Activated T-cell treated with anti-CD3 and anti-CD28 coated beads for 1 hour (primary cell): ENCODE measurements around the gene KLF8.
"Not testable (repeated sequence)": the region's sequence is repeated elsewhere in the genome, so short reads cannot be mapped to it uniquely, and the experiment has no call there.

ENCODE experiments used
- DNase-seq: peaks from one replicate; pipeline ENCODE4 v3.0.0-alpha.2; 2020; ENCODE audit warnings: low read depth

KLF8 gene

DNA sequence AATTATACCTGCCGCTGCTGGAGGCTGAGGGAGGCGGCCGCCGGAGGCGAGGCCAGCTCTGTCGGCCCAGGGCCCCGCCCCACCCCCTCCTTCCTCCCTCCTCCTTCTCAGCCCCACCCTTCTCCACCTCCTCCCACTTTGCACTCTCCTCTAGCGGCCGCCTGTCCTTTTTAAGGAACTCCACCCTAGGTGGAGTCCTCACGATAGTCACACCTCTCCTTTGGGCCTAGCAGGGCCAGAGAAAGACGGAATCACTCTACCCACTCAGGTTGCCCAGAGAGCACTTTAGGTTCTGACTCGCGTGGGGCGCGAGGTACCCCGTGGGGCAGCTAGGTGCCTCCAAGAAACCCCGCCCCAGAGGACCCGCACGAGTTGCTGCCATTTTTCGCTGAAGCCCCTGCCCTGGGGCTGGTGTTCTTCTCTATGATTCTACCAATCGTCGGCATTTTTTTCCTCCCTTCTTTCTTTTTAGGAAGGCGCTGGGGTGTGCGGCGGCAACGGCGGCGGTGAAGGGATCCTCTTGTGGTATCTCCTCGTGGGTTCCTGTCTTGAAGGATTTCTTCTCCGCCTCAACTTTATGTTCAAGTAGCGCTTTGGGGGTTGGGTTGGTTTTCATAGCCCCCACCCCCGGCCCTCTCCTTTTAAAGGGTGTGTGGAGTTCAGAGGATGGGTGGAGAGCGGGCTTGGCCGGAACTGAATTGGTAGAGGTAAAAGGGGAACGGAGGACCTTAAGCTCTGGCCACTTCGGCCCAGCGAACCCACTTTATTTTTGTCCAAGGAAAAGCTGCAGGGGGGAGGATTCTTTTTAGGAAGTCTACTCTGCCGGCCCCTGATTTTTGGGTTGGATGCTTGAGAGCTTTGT is at the start of gene KLF8:
KLF8 (plus strand) TSS at position 136 of the 862 bp plus-strand sequence. CDS start 979 bp downstream, outside the sequence.
- DNase-seq = peak; percentile 7

DNA sequence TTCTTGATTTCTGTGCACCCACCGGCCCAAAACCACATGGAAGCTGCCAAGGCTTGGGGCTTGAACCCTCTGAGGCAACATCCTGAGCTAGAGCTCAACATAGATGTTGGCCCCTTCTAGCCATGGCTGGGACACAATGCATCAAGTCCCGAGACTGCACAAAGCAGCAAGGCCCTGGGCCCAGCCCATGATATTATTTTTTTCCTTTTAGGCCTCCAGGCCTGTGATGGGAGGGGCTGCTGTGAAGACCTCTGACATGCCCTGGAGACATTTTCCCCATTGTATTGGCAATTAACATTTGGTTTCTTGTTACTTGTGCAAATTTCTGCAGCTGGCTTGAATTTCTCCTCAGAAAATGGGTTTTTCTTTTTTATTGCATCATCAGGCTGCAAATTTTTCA is 25.2 kb upstream of the KLF8 start:
- not testable (repeated sequence) for DNase-seq

DNA sequence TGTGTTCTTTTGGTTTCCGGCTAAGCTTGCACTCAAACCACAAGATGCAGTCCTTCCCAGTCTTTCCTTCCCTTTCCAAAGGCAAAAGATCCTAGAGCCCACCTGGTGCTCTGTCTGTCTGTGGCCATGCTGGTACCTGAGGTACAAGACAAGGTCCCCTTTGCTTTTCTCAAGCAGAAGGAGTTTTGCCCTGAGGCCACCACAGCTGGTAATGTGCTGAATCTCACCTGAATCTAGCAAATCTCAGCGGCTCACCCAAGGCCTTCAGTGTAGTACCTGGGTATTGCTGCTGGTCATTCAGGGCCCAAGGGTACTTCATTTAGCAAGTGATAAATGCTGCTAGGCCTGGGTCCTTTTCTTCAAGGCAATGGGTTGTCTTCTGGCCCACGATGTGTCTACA is 20.5 kb upstream of the KLF8 start:
- DNase-seq = no peak

DNA sequence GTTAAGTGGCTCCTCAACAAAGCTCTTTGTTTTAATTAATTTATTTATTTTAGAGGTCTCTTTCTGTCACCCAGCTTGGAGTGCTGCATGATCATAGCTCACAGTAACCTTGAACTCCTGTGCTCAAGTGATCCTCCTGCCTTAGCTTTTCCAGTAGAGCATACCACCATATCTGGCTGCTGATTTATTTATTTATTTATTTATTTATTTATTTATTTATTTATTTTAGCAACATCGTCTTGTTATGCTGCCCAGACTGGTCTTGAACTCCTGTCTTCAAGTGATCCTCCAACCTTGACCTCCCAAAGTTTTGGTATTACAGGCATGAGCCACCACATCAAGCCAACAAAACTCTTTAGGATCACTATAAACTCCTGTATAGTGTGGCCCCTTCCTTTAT is 15.8 kb upstream of the KLF8 start:
- no peak for DNase-seq

DNA sequence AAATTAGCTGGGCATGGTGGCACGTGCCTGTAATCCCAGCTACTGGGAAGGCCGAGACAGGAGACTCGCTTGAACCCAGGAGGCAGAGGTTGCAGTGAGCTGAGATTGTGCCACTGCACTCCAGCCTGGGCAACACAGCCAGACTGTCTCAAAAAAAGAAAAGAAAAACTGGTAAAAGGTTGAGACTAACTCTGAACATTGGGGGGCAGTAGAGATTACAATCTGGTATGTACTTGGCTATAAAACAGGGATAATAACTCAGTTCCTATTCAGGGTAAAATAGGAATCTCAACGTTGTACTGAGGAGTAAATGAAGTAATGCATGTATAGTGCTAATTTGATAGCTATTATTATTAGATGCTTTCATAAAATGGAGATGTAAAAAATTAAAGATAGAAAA is 12.5 kb upstream of the KLF8 start:
- no peak for DNase-seq

DNA sequence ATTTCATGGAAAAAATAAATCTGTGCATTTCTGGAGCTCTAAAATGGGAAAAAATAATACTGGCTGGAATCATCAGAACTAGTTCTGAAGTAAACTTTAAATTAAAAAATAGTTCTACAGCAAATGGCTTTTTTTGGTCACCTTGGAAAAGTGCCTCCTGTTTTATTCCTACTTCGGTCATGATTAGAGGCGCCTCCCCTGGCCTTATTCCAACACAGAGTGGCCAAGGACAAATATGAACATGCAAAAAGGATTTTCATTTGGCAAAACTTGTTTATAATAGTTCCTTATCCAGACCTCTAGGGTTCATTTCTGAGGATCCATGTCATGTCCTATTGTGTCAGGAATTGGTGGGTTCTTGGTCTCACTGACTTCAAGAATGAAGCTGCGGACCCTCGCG is 11.1 kb upstream of the KLF8 start:
- DNase-seq = no peak

DNA sequence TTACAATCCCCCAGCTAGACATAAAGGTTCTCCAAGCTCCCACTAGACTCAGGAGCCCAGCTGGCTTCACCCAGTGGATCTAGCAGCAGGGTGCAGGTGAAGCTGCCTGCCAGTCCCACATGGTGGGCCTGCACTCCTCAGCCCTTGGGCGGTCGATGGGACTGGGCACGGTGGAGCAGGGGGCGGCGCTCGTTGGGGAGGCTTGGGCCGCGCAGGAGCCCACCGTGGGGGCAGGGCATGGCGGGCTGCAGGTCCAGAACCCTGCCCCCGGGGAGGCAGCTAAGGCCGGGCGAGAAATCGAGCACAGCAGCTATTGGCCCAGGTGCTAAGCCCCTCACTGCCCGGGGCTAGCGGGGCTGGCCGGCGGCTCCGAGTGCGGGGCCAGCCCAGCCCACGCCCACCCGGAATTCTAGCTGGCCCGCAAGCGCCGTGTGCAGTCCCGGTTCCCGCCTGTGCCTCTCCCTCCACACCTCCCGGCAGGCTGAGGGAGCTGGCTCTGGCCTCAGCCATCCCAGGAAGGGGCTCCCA is 9.6 kb upstream of the KLF8 start:
- DNase-seq = no peak

DNA sequence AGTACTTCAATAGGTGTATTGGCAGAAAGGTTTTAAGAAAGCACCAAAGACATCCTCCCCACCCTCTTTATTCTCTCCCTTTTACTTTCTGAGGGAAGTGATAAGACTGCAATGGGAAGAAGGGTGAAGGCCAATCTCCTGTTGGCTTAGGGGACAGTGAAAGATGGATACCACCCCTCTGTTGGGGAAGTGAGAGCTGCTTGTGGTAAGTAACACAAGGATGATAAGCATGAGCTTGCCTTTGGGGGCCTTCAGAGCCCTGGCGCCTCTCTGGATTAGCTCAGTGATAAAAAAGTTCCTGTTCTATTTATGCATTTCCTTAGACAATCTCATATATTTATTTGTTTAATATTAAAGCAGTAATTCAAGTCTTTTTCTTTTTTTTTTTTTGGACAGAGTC is 5.2 kb upstream of the KLF8 start:
- DNase-seq = no peak

DNA sequence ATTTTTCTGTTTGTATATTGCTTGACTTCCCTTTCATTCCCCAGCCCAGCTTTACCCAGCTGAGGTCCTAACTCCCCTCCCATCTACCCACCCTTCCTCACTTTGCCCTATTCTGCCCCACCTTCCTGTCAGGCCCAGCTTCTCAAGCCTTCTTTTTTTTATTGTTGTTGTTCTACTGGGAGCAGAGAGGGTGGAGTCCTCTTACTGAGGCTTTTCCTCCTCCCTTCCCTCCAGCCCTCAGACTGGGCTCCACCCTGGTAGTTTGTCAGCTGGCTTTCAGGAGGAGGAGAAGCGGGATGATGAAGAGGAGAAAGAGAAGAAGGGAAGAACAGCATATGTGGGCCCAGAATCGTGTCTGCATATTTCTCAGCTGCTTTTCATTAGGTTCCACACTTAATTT is 3.2 kb upstream of the KLF8 start:
- no peak for DNase-seq

DNA sequence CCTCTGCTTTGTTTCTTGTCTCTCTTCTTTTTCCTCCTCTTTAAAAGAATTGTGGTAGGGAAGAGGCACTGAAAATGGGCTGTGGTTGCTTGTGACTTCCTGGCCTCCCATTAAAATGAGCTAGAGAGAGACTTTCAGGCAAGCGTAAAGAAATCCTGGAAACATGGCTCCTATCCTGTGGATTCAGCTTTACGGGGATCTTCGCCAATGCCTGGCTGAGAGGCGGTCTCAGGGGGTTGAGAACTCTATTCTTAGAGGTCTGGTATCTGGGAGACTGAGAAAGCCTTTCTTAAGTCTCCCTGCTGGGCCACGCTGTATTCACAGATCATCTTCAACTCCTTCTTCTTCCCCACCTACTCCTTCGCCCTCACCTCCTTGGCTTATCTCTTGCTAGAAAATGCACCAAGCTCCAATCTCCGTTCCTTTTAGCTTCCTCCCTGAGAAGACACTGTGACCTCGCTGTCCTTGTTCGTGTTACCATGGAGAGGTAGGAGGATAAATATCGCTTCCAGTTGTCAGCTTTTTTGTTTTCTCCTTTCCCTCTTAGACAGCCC is 542 bp upstream of the KLF8 start:
- DNase-seq = no peak

DNA sequence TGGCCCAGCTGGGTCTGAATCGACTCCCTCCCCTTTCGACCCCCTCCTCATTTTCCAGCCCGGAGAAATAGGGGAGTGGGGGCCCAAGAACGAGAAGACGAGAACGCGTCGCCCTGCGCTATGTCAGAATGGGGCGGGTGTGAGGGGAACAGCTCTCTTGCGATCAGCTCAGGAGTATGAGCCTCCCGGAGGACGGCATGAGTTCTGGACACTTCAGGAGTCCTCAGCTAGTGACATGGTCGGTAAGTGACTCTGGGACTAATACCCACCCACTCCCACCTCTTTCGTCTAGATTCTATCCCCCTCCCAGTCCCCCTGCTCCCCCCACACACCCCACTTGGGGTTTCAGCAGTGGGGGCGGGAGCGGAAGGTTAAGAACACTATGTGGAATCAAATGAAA is 944 bp downstream of the KLF8 start:
- no peak for DNase-seq

DNA sequence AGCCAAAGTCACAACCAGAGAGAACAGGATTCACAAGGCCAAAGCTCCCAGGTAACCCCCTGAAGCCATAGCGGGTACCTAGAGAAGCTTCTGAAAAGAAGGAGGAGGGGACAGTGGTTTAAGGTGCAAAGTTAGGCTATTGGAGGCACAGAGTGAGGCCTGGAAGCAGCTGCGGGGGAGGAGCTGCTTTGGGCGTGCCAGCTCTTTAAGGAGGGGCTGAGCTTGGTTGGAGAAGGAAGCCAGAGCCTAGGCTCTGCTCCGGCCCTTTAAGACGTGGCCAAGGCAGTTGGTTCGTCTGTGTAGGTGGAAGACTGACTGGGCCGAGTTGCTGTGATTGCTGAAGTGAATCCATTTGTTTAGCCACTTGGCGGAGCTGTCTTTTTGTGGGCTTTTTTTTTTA is 1.5 kb downstream of the KLF8 start:
- no peak for DNase-seq

DNA sequence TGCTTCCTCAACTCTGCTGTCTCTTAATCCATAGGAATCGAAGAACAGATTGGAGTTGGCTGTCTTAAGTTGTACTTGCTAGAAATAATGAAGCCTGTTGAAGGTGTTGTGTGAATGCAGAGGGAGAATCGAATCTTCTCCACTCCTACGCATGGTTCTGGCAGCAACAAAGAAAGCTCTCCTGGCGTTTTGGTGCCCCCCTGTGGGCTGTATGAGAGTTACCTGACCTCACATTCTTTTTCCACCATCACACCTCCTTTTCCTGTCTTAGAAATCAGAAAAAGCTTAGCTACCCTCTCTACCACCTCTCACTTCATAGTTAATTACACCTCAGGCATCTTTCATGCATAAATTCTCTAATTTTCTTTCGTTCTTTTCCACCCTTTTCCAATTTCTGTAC is 16.3 kb downstream of the KLF8 start:
- DNase-seq = peak; percentile 40

DNA sequence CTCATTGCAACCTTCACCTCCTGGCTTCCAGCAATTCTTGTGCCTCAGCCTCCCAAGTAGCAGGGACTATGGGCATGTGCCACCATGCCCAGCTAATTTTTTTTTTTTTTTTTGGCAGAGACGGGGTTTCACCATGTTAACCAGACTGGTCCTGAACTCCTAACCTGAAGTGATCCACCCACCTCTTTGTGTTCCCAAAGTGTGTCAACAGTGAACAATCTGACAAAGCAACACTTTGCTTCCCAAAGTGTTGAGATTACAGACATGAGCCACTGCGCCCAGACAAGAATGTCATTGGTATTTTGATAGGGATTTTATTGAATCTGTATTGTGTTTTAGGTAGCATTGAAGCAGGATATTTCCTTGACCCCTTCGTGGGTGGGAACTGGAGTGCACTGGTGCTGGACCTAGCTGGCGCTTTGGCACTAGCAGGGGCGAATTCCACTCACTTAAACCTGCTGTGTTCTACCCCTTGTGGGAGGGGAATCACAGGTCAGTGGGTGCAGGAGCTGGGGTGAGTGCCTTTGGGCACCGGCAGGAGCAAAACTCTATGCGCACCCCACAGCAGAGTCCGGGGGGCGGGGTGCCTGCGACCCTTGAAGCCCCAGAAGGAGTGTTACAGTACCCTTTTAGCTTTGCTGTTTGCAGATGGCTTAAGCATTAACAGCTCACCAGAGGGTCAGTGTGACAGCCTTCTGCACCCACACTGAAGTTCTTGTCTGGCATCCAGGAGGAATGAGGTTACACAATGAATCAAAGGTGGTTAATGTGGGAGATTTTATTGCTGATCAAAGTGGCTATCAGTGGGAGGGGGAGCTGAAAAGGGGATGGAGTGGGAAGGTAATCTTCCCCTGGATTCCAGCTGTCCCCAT is 21.9 kb downstream of the KLF8 start:
- DNase-seq = no peak

DNA sequence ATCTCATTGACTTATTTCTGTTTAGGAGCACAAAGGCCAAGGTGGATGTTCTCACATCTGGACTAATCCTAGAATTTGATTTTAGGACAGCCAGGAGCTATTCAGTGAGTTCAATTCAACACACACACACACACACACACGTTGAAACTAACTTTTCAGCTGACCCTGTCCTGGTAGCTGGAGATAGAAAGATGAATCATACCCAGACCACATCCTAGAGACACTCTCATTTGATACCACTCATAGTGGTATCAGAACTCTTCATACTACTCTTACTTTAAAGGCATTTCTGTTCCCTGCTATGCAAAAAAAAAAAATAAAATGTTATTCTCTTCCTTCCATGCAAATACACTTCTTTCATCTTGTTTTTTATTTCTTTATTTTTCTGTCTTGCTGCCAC is 36.7 kb downstream of the KLF8 start:
- DNase-seq = no peak

DNA sequence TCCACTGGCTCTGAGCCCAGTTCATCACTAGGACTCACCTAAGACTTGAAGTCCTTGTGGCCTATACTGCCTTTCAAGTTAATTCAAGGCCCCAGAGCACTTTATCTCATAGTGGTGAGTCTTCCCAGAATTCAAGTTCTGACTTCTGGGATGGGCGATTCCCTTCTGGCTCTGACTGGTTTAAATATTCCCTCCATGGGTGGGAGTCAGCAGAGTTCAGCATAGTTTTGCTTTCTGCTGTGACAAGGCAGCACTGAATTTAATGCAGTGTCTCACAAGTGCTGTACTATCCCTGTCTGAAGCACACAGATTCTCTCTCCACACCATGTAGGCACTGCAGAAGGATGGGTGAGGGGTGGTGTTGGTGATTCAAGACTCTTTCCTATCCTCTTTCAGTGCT is 46.5 kb downstream of the KLF8 start:
- no peak for DNase-seq

DNA sequence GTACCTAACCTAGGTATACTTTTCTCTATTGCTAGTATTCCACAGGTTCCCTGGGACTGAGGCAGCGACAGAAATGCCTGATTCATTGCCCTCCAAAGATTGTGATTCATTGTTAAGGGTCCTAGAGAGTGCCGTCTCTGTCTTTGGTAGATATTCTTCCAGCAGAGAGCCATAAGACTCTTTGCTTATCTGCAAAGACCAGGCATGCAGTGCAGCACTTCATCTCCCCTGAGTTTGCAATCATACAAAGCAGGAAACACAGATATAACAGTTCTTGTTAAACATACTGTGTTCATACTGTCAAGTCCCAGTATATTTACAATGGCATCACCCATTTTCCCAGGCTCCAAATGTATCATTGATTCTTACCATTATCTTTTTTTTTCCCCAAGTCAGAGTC is 47.7 kb downstream of the KLF8 start:
- no peak for DNase-seq

DNA sequence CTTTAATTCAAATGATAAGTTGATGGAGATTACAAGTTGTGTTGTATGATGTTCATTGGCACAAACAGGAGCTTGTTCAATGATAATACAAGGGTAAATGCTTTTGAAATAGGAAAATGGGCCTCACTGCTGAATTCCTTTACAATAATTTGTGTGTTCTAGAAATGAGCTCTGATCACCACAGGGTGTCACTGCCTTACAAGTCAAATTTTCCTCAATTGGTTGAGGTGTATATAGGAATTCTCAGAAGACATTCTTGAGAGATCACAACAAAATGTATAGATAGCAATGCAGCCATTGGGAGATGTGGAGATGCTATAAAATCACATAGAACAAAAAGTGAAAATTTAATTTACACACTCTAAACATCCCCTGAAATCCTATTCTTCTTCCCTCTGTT is 49.6 kb downstream of the KLF8 start:
- DNase-seq = no peak

DNA sequence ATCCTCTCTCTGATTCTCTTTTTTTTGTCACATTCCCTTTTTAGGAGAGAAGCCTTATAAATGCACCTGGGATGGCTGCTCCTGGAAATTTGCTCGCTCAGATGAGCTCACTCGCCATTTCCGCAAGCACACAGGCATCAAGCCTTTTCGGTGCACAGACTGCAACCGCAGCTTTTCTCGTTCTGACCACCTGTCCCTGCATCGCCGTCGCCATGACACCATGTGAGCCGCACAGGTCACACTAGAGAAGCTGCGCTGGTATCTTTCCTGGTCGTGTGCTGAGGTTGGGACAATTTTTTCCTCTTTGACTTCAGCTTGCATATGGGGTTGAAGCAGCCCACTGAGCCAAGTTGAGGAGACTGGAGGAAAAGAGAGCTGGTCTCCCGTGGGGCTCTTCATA is 52.1 kb downstream of the KLF8 start:
- DNase-seq = no peak

DNA sequence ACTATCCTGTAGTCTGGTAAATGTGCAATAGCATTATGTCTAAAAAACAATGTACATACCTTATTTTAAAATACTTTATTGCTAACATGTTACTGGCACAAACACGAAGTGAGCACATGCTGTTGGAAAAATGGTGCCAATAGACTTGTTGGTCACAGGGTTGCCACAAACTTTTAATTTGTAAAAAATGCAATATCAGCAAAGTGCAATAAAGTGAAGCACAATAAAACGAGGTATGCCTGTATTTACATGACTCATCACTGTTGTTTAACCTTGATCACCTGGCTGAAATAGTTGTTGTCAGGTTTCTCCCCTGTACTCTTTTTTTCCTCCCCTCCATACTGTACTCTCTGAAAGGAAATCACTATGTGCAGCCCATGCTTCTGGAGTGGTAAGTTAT is 56.5 kb downstream of the KLF8 start:
- DNase-seq = no peak

DNA sequence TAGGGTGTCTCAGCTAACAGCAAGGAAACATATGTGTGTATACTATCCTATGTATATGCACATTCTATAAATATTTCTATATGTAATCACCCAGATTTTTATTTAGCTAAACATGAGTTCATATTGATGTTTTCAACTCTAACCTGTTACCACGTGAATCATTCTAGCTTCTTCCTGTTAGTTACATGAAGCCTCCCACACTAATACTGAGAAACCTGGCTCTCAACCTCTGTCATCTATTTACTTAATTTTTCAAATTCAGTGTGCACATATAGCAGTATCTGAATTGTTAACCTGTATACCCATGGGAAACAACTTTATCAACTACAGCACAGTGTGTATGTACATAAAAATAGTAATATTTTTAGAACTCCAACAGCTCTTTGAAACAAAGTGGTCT is 57.3 kb downstream of the KLF8 start:
- no peak for DNase-seq

DNA sequence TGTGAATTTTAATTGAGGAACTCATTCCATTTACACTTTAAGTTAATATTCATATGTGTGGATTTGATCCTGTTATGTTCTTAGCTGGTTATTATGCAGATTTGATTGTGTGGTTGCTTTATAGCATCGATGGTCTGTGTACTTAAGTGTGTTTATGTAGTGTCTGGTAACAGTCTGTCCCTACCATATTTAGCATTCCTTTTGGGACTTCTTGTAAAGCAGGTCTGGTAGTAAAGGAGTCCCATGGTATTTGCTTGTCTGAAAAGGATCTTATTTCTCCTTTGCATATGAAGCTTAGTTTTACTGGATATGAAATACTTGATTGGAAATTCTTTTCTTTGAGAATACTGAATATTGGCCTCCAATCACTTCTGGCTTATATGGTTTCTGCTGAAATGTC is 76.6 kb downstream of the KLF8 start:
- no peak for DNase-seq

DNA sequence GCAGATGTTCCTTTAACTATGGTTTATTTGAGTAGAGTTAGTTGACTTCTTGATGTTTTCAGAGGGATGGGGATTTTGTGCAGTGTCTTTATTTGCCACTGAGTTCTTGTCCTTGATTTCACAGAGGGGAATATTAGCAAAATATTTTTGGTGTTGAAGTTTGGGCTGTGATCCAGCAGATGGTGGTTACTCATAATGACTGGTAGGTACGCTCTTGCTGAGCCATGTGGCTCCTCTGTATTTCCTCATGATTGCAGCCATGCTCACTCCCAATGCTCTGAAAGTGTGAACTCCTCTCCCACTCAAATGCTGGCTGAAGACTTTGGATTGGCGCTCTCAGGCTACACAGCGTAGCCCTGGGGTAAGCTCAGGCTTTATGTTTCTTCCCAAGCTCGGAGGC is 77.7 kb downstream of the KLF8 start:
- no peak for DNase-seq
